ENCODE results near the gene LRRC8E. TPM values are rescaled to one million over a fixed set of nuclear protein-coding genes. Genes with fewer than 3 reads are reported as not detected.

Gene LRRC8E
- total RNA-seq, 1 donor from 2014 or later: 6.6 TPM

DNA sequence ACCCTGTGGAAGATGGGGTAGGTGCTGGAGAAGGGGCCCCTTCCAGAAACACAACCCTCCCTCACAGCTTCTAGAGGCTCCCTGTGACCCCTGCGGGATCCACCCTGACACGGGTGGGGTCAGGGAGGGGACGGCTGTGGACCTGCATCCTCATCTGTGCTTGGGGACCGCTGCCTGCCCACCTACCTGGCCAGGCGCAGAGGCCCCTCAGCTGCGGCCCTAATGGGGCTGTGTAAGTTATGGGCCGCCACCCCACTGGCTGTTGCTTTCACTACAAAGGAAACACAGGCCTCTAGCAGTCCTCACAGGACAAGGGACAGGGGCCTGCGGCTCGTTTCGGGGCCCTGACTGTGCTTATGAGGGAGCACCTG, 44.6 kb downstream of the LRRC8E start:
- Histone ChIP-seq H3K36me3 (peaks cover 77% of the 10 kb centered on the region), H3K27me3 (ENCODE audit: low read depth) (no peaks in the 10 kb centered on the region), H3K9me3 (no peaks in the 10 kb centered on the region), H3K4me1 (peaks cover 7% of the 10 kb centered on the region), H3K4me3 (no peak overlapping the region), H3K27ac (no peak overlapping the region)
- TF ChIP-seq, protein P1, sequence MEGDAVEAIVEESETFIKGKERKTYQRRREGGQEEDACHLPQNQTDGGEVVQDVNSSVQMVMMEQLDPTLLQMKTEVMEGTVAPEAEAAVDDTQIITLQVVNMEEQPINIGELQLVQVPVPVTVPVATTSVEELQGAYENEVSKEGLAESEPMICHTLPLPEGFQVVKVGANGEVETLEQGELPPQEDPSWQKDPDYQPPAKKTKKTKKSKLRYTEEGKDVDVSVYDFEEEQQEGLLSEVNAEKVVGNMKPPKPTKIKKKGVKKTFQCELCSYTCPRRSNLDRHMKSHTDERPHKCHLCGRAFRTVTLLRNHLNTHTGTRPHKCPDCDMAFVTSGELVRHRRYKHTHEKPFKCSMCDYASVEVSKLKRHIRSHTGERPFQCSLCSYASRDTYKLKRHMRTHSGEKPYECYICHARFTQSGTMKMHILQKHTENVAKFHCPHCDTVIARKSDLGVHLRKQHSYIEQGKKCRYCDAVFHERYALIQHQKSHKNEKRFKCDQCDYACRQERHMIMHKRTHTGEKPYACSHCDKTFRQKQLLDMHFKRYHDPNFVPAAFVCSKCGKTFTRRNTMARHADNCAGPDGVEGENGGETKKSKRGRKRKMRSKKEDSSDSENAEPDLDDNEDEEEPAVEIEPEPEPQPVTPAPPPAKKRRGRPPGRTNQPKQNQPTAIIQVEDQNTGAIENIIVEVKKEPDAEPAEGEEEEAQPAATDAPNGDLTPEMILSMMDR (IDR thresholded peaks at IDR 0.05): no peak
- no peak for DNase-seq
- no peak for ATAC-seq
- intact Hi-C loops (cut with DNase I): no loop called here

DNA sequence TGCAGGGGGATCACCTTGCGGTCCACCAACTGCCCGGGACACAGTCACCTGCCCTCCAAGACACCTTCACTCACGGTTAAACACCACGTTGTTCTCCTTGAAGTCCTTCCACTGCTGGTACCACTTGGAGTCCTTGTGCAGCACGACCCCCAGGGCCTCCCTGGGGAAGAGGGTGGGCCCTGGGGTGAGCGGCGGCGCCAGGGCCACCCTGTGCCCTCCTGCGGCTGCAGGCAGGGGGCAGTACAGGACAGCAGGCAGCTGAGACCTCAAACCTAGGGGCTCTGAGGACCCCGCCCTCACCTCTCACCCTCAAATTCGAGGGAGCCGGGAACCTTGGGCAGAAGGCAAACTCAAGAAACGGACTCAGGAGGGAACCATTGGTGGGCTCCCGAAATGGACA, 45.1 kb downstream of the LRRC8E start:
- ATAC-seq (no peak), DNase-seq (no peak)
- H3K27me3 ChIP-seq (ENCODE audit: low read depth): no peaks in the 10 kb centered on the region
- intact Hi-C loops (cut with DNase I): no loop called here
- no peak overlapping the region for H3K4me3 ChIP-seq
- peaks cover 82% of the 10 kb centered on the region for H3K36me3 ChIP-seq
- H3K4me1 ChIP-seq: peaks cover 7% of the 10 kb centered on the region
- no peaks in the 10 kb centered on the region for H3K9me3 ChIP-seq
- TF ChIP-seq, protein P1 (IDR thresholded peaks at IDR 0.05): peak; percentile 8
- no peak overlapping the region for H3K27ac ChIP-seq

DNA sequence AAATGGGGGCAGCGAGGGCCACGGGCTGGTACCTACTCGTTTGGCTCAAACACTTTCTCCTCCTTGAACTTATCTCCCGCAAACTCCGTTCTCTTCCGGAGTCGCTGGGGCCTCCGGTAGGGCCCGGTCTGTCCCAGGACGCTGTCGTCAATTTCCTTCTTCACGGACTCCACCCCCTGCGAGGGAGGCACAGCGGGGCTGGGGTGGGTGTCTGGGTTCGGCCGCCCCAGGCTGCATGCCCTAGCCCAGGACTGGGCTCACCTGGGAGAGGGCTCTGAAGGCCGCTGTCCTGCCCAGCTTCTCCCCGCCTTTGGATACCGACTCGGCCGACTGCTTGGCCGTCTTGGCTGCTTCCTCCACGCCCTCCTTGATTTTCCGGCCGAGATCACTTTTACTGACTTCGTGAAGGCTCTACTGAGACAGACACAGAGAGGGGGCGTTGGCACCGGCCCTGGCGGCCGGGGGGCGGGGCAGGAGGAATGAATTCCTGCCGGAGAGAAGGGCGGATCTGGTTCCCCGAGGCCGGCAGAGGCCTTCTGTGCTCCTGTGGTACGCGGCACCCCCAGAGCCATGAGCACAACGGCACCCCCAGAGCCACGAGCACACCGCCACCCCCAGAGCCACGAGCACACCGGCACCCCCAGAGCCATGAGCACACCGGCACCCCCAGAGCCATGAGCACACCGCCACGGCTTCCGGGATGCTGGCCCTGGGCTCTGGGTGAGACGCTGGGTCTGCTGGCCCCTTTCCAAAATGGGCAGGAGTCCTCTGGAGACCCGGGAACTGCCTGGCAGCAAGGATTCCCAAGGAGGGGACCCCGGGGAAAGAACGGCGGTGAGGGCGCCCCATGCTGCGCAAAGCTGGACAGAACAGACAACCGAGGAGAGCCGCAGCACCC, 45.8 kb downstream of the LRRC8E start:
- Histone ChIP-seq H3K27me3 (ENCODE audit: low read depth) (no peaks in the 10 kb centered on the region), H3K27ac (no peak overlapping the region), H3K4me3 (no peak overlapping the region), H3K9me3 (no peaks in the 10 kb centered on the region), H3K36me3 (peaks cover 89% of the 10 kb centered on the region), H3K4me1 (peaks cover 6% of the 10 kb centered on the region)
- DNase-seq: no peak
- ATAC-seq: no peak
- intact Hi-C loops (cut with DNase I): no loop called here
- TF ChIP-seq, protein P1 (IDR thresholded peaks at IDR 0.05): no peak

DNA sequence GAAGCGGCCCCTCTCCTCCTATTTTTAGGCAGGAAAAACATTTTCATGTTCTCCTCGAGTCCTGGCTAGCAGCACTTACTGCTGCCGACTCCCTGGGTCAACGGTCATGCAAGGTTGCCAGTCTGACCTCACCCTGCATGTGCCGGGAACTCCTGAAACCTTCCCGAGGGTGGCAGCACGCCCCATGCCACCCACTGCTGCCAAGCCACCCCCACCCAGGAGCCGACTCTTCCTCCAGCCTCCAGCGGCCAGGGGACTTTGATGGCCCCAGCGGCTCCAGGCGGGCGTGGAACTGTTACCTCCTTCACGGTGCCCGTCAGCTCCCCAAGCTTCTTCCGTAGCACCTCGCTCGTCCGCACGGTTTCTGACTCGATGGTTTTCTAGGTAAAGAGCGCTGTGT, 46.5 kb downstream of the LRRC8E start:
- Histone ChIP-seq H3K36me3 (peaks cover 95% of the 10 kb centered on the region), H3K27me3 (ENCODE audit: low read depth) (no peaks in the 10 kb centered on the region), H3K4me1 (no peaks in the 10 kb centered on the region), H3K4me3 (no peak overlapping the region), H3K9me3 (no peaks in the 10 kb centered on the region), H3K27ac (no peak overlapping the region)
- DNase-seq (no peak), ATAC-seq (no peak)
- intact Hi-C loops (cut with DNase I): no loop called here
- TF ChIP-seq, protein P1 (IDR thresholded peaks at IDR 0.05): no peak

DNA sequence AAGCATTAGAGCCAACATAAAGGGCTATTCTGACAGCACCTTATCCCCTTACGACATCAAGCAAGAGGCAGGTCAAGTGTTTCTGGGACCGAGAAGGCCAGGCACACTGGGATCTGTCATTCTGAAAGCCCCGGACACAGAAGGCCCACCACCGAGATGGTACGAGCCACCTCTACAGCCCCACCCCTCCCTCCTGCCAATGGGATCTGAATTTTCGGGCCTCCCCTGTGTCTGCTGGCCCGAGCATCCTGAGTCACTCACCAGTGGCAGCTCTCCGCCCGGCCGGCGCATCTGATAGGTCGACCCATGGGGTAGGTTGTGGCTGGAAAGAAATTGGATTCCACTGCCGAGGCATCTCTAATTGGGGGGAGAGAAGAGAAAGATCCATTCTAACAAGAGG, 52.5 kb downstream of the LRRC8E start:
- no peaks in the 10 kb centered on the region for H3K27me3 ChIP-seq (ENCODE audit: low read depth)
- H3K4me1 ChIP-seq: peaks cover 14% of the 10 kb centered on the region
- DNase-seq: no peak
- intact Hi-C loops (cut with DNase I): no loop called here
- peaks cover 51% of the 10 kb centered on the region for H3K36me3 ChIP-seq
- ATAC-seq: no peak
- no peak overlapping the region for H3K4me3 ChIP-seq
- no peak overlapping the region for H3K27ac ChIP-seq
- no peaks in the 10 kb centered on the region for H3K9me3 ChIP-seq
- TF ChIP-seq, protein P1 (IDR thresholded peaks at IDR 0.05): no peak
